GM18873 (cell line): ENCODE data around the gene CACNA2D3.

ENCODE experiments used
- ATAC-seq: cut with Tn5 transposase; IDR thresholded peaks from one replicate; pipeline ENCODE4 v1.9.1; 2021; ENCODE audit warnings: mild to moderate bottlenecking, moderate library complexity, moderate number of reproducible peaks; ENCODE audit not compliant: unreplicated experiment, low FRiP score

Gene CACNA2D3

GRCh38 chr3:54698054-54698453 lies 575.7 kb downstream of the CACNA2D3 start:
- ATAC-seq, result no peak

- ATAC-seq, result no peak
Observed at GRCh38 chr3:54703923-54704322, 581.6 kb downstream of the CACNA2D3 start.

- ATAC-seq, result no peak
Observed at GRCh38 chr3:54705730-54706129, 583.4 kb downstream of the CACNA2D3 start.

DNA sequence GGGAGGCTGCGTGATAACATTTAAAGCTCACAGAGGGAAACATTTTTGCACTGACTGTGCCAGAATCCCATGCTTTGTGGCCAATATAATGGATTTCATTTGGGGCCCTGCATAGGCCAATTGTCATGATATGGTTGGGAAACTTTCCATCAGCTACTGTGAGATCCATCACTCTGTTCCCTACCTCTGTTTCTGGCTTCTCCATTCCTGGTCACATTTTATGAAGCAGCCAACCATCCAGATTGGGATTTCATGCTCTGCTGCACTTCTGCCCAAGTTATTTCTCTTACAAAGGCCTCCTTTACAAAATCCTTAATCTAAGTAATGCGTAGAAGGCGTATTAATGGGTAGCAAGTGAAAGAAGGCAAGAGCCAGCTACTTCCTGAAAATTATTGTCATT lies 584.4 kb downstream of the CACNA2D3 start:
- no peak for ATAC-seq

DNA sequence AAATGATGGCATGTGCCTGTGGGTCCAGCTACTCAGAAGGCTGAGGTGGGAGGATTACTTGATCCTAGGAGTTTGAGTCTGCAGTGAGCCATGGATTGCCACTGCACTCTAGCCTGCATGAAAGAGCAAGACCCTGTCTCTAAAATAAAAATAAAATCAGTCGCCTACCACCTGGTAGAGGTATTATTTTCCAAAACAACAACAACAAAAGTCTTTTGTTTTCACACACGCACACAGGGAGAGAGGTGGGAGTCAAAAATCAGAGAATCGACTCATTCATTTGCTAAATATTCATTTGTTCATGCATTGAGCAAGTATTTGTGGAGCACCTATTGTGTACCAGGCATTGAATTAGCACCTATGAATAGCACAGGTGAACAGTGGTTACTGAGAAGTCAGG lies 587.4 kb downstream of the CACNA2D3 start:
- no peak for ATAC-seq

DNA sequence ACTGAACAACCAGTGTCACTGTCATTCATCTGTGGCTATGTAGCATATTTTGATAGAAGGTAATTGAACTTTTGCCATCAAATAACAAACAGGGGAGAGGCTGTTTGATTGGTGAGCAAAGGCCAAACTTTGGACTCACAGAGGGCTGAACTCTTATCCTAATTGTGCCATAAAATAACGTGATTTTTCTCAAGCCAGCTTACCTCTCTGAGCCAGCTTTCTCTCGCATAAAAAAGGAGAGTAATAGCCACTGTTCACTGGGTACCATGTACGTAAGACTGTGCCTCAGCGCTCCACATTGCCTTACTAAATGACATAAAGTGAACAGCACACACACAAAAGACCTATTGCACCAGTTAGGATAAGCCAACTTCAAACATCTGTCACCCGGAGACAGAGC lies 588.6 kb downstream of the CACNA2D3 start:
- no peak for ATAC-seq

- no peak for ATAC-seq
Observed at GRCh38 chr3:54712539-54712938, 590.2 kb downstream of the CACNA2D3 start.

- ATAC-seq, result no peak
Observed at GRCh38 chr3:54713031-54713430, 590.7 kb downstream of the CACNA2D3 start.

GRCh38 chr3:54713455-54713854 lies 591.1 kb downstream of the CACNA2D3 start:
- no peak for ATAC-seq

DNA sequence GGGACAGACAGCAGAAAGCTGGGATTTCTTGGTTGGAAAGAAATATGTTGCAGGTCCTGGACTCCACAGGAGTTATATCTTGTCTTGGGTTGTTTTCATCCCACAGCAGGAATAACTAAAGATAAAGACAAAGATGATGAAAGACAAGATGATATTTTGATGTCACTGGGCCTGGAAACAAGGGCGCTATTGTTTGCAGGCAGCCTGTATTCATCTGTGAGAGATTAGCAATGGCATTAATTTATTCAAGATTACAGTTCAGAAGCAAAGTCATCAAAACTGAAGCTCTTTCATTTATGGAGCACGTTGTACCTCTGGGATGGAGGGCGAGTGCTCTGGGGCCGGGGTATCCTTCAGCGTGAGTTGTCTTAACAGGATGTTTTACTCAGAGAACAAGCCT lies 591.7 kb downstream of the CACNA2D3 start:
- ATAC-seq, result no peak

GRCh38 chr3:54717506-54717905 lies 595.2 kb downstream of the CACNA2D3 start:
- no peak for ATAC-seq

GRCh38 chr3:54719914-54720313 lies 597.6 kb downstream of the CACNA2D3 start:
- no peak for ATAC-seq

DNA sequence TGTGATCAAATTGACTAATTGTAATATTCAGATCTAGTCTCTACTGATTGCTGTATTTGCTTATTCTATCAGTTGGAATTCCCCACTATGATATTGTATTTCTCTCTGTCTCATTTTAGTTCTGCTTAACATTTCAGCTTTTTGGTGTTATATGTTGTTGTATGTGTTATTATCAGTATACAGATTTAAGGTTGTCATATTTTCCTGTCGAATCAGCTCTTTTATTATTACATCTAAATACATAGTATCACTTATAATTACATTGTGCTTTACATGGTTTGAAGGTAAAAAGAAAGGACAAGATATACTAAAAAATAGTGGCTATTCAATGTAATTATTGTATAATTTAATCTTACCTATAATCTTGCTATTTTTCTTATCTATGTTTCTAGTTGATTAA lies 598.3 kb downstream of the CACNA2D3 start:
- ATAC-seq, result no peak

DNA sequence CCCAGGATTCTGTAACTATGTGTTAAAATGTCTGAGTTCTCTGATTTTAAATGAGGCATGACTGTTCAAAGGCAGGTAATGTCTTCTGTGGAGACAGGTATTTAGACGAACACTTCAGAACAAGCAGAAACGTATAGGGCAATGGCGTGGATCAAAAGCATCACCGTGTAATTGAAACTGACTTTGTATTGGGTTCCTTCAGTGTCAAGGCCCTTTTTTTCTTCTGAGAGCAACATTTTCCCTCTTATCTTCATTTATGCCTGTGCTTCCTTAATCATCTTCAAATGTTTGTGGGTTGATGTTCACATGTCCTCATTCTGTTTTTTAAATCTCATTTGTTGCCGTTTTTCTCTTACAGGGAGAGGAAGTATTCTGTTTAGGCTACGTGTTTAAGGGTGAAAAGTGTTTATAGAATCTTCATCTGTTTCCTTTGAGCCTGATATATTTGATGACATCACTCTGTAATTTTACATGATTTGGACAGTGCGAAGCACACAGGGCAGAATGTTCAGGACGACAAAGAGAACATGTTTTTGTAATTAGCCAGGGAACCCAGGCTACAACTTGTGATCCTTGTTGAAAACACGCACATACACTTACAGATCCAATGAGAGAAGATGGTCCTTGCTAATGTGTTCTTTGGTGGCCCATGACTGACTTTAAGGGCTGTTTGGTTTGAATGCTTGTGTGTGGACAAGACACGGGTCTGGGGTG lies 609.5 kb downstream of the CACNA2D3 start:
- ATAC-seq, result no peak

DNA sequence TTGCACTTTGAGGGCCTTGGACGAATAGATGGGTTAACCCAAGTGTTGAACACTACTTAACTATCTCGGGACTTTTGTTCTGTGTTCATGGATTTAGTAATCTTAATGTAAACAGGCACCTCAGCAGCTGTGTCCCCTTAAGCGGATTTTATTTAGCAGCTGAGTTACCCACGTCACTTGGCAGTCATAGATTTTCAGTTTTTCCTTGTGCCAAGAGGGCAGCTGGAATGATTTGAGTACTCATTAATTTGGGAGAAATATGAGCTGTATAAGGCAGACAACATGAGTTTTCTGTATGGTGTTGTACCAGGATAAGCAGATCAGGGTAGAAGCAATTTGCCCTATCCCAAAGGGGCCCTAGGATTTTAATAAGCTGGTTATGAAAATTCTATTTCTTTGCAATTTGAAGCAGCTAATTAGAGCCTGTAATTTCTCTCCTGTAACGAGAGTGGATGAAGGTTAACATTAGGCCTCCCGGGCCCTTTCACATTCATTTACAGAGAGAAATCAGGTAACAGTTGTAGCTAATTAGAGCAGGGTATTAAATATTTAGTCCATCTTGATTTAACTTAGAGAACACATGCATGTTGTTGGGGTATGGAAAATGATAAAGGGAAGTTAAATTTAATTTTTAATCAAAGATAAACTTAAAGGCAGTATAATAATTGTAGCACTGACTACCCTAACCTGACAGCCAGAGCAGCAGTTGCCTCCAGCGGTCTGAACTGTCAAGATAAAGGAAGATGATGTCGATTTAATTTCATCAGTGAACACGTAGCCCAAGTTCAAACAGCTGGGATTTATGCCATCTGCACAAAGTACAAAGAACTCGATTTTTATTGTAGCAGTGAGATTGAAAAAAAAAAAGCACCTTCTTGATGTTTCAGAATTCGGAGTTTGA lies 611.0 kb downstream of the CACNA2D3 start:
- no peak for ATAC-seq

DNA sequence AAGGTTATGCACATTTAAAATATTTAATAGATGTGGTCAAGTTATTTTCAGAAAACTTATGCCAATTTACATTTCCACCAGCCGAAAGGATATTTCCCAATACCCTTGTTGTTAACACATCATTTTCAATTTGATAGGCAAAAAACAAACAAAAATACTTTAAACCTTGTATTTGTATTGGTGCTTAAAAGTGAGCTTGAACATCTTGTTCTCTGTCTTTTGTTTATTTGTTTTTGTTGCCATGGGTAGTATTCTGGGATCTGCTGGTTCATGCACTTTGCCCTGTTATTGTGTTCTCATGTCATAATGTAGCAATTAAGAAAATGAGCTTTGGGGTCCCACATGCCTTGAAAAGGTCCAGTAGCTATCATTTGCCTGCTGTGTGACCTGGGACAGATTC lies 614.1 kb downstream of the CACNA2D3 start:
- ATAC-seq, result no peak

GRCh38 chr3:54743755-54744154 lies 621.4 kb downstream of the CACNA2D3 start:
- ATAC-seq, result no peak

DNA sequence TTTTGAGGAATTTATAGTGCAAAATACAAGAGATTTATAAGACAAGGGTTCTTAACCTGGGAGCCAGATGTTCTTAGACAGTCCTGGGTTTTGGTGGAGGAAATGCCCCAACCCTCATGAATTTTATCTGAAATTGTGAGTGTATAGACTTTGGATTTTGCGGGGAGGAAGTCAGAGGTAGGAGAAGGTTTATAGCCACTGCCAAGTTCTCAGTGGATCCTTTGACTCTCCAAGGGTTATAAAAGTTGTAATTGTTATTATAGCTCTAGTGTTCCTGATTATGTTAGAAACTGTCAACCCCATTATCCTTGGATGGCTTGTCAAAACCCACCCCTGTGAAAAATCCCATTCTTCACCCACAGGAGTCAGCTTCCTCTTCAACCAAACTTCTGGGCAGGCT lies 621.9 kb downstream of the CACNA2D3 start:
- no peak for ATAC-seq

DNA sequence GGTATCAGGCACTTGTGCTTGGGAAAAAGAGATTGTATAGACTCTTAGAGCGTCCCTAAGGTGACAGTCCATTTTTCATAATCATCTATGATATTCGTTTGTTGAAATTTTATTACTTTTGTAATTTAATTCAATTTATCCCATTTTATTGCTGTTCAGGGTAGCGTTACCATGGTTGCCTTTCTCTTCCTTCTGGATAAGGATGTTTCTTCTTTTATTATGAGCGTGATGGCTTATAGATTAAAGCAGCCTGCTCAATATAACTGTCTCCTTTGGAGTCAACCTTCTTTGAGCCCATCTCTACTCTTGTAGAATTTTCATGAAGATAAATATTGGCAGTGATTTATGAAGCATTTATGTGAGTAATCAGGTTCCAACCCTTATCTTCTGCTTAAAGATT lies 623.5 kb downstream of the CACNA2D3 start:
- ATAC-seq, result no peak

DNA sequence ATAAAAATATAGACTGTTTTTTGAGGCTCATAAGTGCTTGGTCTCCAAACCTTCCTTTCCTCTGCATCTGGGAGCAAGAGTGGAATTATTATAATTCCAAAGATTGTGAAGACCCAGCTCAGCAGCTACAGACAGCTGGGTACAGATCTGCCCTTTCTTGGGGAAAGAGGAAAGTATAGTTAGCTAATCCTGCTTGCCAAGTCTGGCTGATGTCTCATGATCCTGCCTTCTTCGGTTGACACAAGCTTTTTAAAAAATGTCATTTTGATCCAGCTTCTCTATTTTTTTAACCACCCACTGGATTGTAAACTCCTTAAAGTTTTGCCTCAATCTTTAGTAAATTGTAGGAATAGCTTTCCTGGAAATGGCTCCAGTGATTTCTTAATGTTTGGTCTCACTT lies 624.4 kb downstream of the CACNA2D3 start:
- no peak for ATAC-seq

DNA sequence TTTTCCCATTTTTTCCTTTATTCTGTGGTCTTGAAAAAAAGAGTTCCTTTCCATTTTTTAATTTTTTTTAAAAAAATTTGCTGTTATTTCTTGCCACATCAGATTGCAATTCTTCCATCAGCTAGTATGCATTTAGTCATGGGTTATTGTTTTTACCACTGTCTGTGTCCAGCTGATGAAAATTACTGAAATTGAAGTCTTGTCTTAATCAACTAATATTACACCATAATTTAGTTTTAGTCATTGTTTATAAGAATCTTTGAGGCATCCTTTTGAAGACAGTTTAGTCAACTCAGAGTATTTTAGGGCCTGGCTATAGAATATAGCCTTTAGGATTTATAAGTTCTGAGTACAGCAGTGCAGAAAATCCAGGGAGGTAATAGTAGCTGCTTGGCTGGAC lies 633.4 kb downstream of the CACNA2D3 start:
- no peak for ATAC-seq

- no peak for ATAC-seq
Observed at GRCh38 chr3:54756330-54756731, 634.0 kb downstream of the CACNA2D3 start.
